Measurements from ENCODE around the gene ATG16L2. TPM values are rescaled to one million over a fixed set of nuclear protein-coding genes. Genes with fewer than 3 reads are reported as not detected.
"Not testable (repeated sequence)": the region's sequence is repeated elsewhere in the genome, so short reads cannot be mapped to it uniquely, and the experiment has no call there.

Gene ATG16L2
- total RNA-seq, 1 donor from 2014 or later = 5.2 TPM

- no peak for DNase-seq (ENCODE audit: low read depth in 2 of 2)
These were observed 11.4 kb upstream of the ATG16L2 start for GRCh38 chr11:72802822-72803221.

GRCh38 chr11:72805216-72805615 lies 9.0 kb upstream of the ATG16L2 start:
- DNase-seq (ENCODE audit: low read depth in 2 of 2) = no peak

DNA sequence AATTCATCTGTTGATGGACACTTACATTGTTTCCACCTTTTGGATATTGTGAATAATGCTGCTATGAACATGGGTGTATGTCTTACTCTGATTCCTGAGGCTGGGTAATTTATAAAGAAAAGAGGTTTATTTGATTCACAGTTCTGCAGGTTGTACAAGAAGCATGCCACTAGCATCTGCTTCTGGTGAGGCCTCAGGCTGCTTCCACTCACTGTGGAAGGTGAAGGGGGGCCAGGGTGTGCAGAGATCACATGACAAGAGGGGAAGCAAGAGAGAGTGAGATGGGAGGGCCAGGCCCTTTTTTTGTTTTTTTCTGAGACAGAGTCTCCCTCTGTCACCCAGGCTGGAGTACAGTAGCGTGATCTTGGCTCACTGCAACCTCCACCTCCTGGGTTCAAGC lies 7.8 kb upstream of the ATG16L2 start:
- not testable (repeated sequence) for DNase-seq (ENCODE audit: low read depth in 2 of 2)

GRCh38 chr11:72807021-72807693 lies 7.1 kb upstream of the ATG16L2 start:
- DNase-seq (ENCODE audit: low read depth in 2 of 2) = no peak

GRCh38 chr11:72807792-72808191 lies 6.4 kb upstream of the ATG16L2 start:
- DNase-seq (ENCODE audit: low read depth in 2 of 2) = no peak

DNA sequence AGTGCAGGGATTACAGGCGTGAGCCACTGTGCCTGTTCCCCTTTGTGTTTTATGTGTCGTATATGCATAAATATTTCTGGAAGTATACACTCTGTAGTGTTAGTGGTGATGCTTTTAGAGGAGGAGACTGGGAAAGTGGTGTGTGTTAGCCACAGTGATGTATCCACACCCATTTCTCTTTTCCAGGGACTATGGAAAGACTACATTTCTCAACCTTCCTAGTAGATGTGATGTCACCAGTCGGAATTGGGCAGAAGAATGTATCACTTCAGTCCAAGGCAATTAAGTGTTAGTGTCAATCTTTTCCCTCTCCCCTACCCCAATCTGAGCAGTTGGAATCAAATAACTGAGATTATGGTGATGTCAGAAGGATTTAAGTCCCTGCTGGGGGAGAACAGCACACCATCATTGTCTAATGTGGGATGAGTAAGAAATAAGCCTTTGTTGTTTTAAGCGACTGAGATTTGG lies 5.8 kb upstream of the ATG16L2 start:
- no peak for DNase-seq (ENCODE audit: low read depth in 2 of 2)

DNA sequence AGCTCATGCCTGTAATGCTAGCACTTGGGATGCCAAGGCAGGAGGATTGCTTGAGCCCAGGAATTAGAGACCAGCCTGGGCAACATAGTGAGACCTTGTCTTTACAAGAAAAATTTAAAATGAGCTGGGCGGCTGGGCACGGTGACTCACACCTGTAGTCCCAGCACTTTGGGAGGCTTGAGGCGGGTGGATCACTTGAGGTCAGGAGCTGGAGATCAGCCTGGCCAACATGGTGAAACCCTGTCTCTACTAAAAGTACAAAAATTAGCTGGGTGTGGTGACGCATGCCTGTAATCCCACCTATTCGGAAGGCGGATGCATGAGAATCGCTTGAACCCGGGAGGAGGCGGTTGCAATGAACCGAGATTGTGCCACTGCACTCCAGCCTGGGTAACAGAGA lies 2.5 kb upstream of the ATG16L2 start:
- DNase-seq (ENCODE audit: low read depth in 2 of 2) = peak in 1 of 2 donors; percentile 1

GRCh38 chr11:72812604-72812966 lies 1.6 kb upstream of the ATG16L2 start:
- peak in 1 of 2 donors; percentile 39 for DNase-seq (ENCODE audit: low read depth in 2 of 2)

GRCh38 chr11:72812967-72813739 lies 1.1 kb upstream of the ATG16L2 start:
- DNase-seq (ENCODE audit: low read depth in 2 of 2) = peak; percentile 51 to 75

DNA sequence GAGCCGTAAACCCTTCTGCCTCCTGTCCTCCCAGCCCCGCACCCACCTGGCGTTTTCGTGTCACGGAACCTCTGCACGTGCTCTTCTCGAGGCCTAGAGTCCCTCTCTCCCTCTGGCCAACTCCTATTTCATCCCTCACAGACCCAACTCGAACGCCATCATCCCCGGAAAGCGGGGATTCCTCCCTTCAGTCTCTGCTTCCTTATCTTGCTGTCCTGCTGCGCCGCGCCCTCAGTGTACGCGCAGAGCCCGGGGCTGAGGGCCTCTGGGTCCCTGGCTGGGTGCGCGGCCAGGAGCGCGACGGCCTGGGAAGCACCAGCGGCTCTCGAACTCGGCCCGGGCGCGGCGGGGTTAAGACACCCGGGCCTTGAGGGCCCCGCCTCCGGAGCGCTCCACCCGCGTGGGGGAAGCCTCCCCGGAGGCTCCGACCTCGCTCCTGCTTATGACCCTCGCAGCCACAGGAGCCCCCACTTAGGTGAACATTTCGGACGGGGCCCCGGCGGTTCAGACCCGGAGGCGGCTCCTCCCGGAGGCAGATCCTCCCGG lies 398 bp upstream of the ATG16L2 start:
- DNase-seq (ENCODE audit: low read depth in 2 of 2) = peak in 1 of 2 donors; percentile 83

DNA sequence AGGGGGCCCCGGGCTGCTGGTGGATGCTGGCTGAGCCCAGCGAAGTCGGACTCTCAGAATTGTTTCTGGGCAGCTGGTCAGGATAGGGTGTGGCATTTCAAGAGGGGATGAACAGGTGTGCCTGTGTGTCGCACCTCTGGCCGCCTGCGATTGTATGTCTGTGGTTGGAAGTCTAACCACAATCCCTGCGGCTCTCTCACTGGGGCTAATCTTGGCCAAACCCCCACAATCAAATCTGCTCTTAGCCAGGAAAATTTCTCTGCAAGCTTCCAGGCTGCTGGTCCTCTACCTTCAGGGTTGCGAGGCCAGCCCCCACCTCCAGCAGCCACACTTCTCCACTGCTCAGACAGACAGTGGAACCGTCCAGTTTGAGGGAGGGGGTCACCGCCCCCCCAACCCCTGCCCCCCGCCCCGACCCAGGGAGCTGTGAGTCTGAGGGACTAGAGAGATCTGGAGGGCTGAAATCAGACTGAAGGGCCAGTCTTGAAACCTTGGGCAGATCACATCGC lies 953 bp downstream of the ATG16L2 start:
- no peak for DNase-seq (ENCODE audit: low read depth in 2 of 2)

- no peak for DNase-seq (ENCODE audit: low read depth in 2 of 2)
These were observed 2.3 kb downstream of the ATG16L2 start for GRCh38 chr11:72816404-72816990.

DNA sequence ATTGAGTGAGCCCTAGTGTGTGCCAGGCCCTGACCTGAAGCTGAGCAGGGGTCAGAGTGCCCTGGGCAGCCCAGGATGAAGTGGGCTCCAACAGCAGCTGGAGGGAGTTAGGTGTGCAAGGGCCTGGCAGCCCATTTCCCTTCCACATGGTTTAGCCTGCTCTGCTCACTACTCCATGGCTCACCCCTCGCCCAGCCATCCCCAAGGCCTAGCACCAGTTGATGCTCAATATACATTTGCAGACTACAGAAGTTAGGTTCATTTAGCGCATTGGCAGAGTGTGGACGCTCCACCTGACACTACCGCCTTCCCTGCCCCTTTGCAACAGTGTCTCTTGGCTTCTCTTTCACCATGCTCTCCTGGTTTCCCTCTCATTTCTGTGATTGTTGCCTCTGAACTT lies 3.8 kb downstream of the ATG16L2 start:
- no peak for DNase-seq (ENCODE audit: low read depth in 2 of 2)

- DNase-seq (ENCODE audit: low read depth in 2 of 2) = no peak
These were observed 4.8 kb downstream of the ATG16L2 start for GRCh38 chr11:72818971-72819370.

- DNase-seq (ENCODE audit: low read depth in 2 of 2) = no peak
These were observed 6.4 kb downstream of the ATG16L2 start for GRCh38 chr11:72820439-72821139.

GRCh38 chr11:72821221-72821919 lies 7.2 kb downstream of the ATG16L2 start:
- DNase-seq (ENCODE audit: low read depth in 2 of 2) = no peak

DNA sequence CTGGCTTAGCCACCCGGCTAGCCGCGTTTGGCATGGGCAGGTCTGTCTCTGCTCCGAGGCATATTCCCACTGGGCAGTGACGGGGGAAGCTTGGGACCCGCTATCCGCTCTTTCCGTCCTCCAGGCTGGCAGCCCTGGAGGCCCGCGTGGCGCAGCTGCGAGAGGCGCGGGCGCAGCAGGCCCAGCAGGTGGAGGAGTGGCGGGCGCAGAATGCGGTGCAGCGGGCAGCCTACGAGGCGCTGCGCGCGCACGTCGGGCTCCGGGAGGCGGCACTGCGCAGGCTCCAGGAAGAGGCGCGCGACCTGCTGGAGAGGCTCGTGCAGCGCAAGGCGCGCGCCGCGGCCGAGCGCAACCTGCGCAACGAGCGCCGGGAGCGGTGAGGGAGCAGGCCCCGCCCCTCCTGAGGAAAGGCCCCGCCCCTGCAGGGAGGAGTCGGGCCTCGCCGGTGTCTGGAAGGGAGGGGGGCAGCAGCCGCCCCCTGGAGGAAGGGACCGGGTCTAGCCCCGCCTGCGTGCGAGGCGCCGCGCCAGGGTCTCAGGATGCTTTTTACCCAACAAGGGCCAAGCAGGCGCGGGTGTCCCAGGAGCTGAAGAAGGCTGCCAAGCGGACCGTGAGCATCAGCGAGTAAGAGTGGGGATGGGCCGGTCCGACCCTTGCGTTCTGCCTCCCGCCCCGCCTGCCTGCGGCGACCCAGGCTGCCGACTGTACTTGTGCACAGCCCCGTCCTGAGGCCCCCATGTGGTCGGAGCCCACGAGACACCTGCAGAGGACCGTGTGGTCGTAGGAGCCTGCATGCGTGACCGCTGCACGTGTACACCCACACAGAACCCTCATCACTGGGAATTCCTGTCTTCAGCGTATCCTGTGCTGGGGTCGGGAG lies 7.9 kb downstream of the ATG16L2 start:
- DNase-seq (ENCODE audit: low read depth in 2 of 2) = peak; percentile 91 to 94

DNA sequence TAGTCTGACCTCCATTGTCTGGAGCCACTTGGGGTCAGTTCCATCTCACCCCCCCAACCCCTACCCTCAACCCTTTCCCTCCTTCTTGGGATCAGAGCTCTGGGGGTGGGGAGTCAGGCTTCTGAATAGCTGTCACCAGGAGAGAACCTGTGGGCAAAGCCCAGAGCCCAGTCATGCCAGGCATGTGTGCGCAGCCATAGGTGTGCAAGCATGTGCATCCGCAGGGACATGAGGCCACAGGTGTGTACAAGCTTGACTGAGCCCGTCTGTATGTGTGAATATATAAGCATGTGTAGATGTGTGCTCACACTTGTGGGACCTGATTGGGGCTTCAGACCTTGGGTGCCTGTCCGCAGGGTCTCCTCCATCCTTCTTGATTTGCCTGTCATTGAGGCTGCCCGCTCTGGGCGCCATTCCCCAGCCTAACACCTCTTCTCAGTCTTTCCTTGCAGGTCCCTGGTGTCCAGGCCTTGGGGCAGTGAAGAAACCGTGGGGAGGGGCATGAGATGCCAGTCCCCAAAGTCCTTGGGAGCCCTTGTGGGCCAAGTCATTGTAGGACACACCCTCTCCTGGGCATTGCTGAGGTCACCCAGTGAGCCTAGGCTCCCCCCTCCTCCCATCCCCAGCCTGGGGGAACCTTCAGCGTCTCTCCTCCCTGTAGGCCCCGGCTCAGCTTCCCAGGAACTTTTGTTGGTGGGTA lies 9.0 kb downstream of the ATG16L2 start:
- DNase-seq (ENCODE audit: low read depth in 2 of 2) = no peak

DNA sequence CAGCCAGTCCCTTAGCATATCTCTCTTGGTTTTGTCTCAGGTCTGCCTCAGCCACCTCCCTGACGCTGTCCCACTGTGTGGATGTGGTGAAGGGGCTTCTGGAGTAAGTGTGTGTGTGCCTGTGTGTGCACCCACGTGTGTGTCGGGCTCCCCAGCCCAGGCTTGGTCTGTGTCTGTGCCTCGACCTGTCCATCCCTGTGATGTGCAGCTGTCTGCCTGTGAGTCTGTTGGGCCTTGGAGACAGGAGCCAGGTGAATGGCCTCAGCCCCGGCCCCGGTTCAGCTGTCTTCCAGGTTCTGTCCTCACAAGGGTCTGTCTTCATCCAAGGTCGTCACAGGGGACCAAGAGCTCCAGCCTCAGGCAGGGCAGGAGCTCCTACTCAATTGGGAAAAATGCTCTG lies 9.8 kb downstream of the ATG16L2 start:
- DNase-seq (ENCODE audit: low read depth in 2 of 2) = no peak

All from lung microvascular endothelial cell (primary cell).